Right atrium auricular region (tissue), 2 donors: ENCODE results near the gene COX6A2. TPM values are rescaled to one million over a fixed set of nuclear protein-coding genes. Genes with fewer than 3 reads are reported as not detected.

Experiments used
- DNase-seq: peaks from one replicate; pipeline ENCODE4 v3.0.0-alpha.2; 2019; ENCODE audit warnings: low spot score
- H3K27ac ChIP-seq, 2 donors: fragments of 200-600 bp; sonication (generic); 1 replicate in 1 of 2; 2 replicates in 1 of 2; pipeline ENCODE4 v1.5.1; 2016 to 2019
- H3K27me3 ChIP-seq, 2 donors: fragments of 200-600 bp; sonication (generic); one replicate each; pipeline versions ENCODE4 v1.5.1 to v1.6.0; 2017 to 2019
- H3K36me3 ChIP-seq: fragments of 200-600 bp; sonication (generic); one replicate; pipeline ENCODE4 v1.5.1; 2016
- H3K4me1 ChIP-seq, 2 donors: fragments of 200-600 bp; sonication (generic); one replicate each; pipeline versions ENCODE4 v1.5.1 to v1.6.0; 2017 to 2019
- H3K4me3 ChIP-seq, 2 donors: fragments of 200-600 bp; sonication (generic); 1 replicate in 1 of 2; 2 replicates in 1 of 2; pipeline ENCODE4 v1.5.1; 2017 to 2019; ENCODE audit warnings: mild to moderate bottlenecking in 1 of 2, moderate library complexity in 1 of 2
- H3K9me3 ChIP-seq, 2 donors: fragments of 200-600 bp; sonication (generic); one replicate each; pipeline ENCODE4 v1.5.1; 2019
- total RNA-seq, 2 donors: library from RNA; depleted of rRNA; stranded (reverse); fragments of >200 nt; gene quantifications; one replicate each; pipeline ENCODE4 v1.1.0, GENCODE V29; 2016
- TF ChIP-seq, protein P1 (sequence below), 2 donors: fragments of 200-600 bp; sonication (generic); IDR thresholded peaks; one replicate each; pipeline ENCODE4 v1.5.1; 2019; ENCODE audit warnings: antibody characterized with exemption in 2 of 2

The COX6A2 gene
- total RNA-seq, 2 donors from 2014 or later = 515 to 564 TPM

DNA sequence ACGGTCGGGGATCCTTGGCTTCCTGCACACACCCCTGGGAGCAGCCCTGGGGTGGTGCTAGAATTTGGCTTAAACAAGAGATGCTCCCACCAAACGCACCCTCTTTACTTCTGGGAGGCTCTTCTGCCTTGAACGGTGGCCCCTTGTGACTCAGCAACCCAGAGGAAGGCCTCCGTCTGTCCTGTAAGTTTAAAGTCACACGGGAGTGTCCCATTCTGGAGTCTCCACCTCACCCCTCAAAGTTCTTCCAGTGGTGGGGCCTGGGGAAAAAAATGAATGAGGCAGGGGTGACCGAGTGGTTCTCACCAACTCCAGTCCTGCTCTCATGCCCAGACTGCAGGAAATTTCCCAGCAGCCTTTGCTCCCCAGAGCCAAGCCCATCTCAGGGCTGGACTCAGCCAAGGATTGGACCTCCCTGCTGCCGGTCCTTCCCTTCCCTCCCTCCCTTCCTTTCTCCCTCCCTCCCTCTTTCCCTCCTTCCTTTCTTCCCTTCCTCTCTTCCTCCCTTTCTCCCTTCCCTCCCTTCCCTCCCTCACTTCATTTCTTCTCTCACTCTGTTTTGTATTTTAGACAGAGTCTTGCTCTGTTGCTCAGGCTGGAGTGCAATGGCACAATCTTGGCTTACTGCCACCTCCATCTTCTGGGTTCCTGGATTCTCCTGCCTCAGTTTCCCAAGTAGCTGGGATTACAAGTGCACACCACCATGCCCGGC is 23.7 kb downstream of the COX6A2 start:
- Histone ChIP-seq H3K36me3 (no peaks in the 10 kb centered on the region), H3K27ac (no peak overlapping the region), H3K4me1 (no peaks in the 10 kb centered on the region), H3K4me3 (peak overlapping the region in 1 of 2 donors; percentile 17), H3K27me3 (no peaks in the 10 kb centered on the region), H3K9me3 (no peaks in the 10 kb centered on the region)
- DNase-seq = no peak
- TF ChIP-seq, protein P1, sequence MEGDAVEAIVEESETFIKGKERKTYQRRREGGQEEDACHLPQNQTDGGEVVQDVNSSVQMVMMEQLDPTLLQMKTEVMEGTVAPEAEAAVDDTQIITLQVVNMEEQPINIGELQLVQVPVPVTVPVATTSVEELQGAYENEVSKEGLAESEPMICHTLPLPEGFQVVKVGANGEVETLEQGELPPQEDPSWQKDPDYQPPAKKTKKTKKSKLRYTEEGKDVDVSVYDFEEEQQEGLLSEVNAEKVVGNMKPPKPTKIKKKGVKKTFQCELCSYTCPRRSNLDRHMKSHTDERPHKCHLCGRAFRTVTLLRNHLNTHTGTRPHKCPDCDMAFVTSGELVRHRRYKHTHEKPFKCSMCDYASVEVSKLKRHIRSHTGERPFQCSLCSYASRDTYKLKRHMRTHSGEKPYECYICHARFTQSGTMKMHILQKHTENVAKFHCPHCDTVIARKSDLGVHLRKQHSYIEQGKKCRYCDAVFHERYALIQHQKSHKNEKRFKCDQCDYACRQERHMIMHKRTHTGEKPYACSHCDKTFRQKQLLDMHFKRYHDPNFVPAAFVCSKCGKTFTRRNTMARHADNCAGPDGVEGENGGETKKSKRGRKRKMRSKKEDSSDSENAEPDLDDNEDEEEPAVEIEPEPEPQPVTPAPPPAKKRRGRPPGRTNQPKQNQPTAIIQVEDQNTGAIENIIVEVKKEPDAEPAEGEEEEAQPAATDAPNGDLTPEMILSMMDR (IDR thresholded peaks at IDR 0.05) = no peak

- Histone ChIP-seq H3K36me3 (no peaks in the 10 kb centered on the region), H3K27ac (no peak overlapping the region), H3K4me1 (no peaks in the 10 kb centered on the region), H3K4me3 (peak overlapping the region in 1 of 2 donors; percentile 17), H3K9me3 (no peaks in the 10 kb centered on the region), H3K27me3 (no peaks in the 10 kb centered on the region)
- DNase-seq = no peak
- TF ChIP-seq, protein P1 (IDR thresholded peaks at IDR 0.05) = no peak
Observed at GRCh38 chr16:31403590-31404352, 24.4 kb downstream of the COX6A2 start.

- no peak overlapping the region for H3K27ac ChIP-seq
- DNase-seq = no peak
- no peaks in the 10 kb centered on the region for H3K4me1 ChIP-seq
- no peaks in the 10 kb centered on the region for H3K27me3 ChIP-seq
- no peaks in the 10 kb centered on the region for H3K36me3 ChIP-seq
- no peaks in the 10 kb centered on the region for H3K9me3 ChIP-seq
- no peak overlapping the region for H3K4me3 ChIP-seq
- TF ChIP-seq, protein P1 (IDR thresholded peaks at IDR 0.05) = no peak
Observed at GRCh38 chr16:31402687-31403086, 25.5 kb downstream of the COX6A2 start.

GRCh38 chr16:31401436-31401835 is 26.7 kb downstream of the COX6A2 start:
- no peak for DNase-seq
- no peaks in the 10 kb centered on the region for H3K9me3 ChIP-seq
- H3K4me1 ChIP-seq = no peaks in the 10 kb centered on the region
- no peak overlapping the region for H3K4me3 ChIP-seq
- no peak overlapping the region for H3K27ac ChIP-seq
- TF ChIP-seq, protein P1 (IDR thresholded peaks at IDR 0.05) = no peak
- no peaks in the 10 kb centered on the region for H3K36me3 ChIP-seq
- no peaks in the 10 kb centered on the region for H3K27me3 ChIP-seq

- TF ChIP-seq, protein P1 (IDR thresholded peaks at IDR 0.05) = no peak
- no peaks in the 10 kb centered on the region for H3K4me1 ChIP-seq
- H3K9me3 ChIP-seq = no peaks in the 10 kb centered on the region
- H3K27ac ChIP-seq = no peak overlapping the region
- no peak overlapping the region for H3K4me3 ChIP-seq
- no peaks in the 10 kb centered on the region for H3K36me3 ChIP-seq
- DNase-seq = no peak
- H3K27me3 ChIP-seq = no peaks in the 10 kb centered on the region
Observed at GRCh38 chr16:31400191-31400590, 28.0 kb downstream of the COX6A2 start.
